GM12878 (cell line): ENCODE data around the gene PPP3CA. TPM values are rescaled to one million over a fixed set of nuclear protein-coding genes. Genes with fewer than 3 reads are reported as not detected.

Source experiments
- ATAC-seq: fragments of 200-7000 bp; cut with Tn5 transposase; 3 replicates; pipeline ENCODE4 v1.9.1; 2020; ENCODE audit warnings: mild to moderate bottlenecking, moderate library complexity
- BruUV-seq: library from RNA; stranded (reverse); fragments of 400-500 nt; replicated peaks from 2 replicates; lab custom pipeline; 2021; lab: Mats Ljungman, UMichigan
- CTCF ChIA-PET: fragments of 300-600 bp; sonication (Branson Sonifier 250); formaldehyde crosslinking; extraction: SDS; loops from one replicate; lab custom pipeline; 2021; ENCODE audit warnings: inconsistent platforms; lab: Yijun Ruan, JAX
- POLR2A ChIA-PET: fragments of 350-600 bp; formaldehyde crosslinking; extraction: SDS; loops from one replicate; lab custom pipeline; 2021; ENCODE audit warnings: inconsistent platforms; lab: Charles Lee
- RAD21 ChIA-PET: fragments of 300-600 bp; sonication (Branson Sonifier 250); formaldehyde crosslinking; loops from one replicate; lab custom pipeline; 2023; ENCODE audit warnings: antibody characterized with exemption; ENCODE audit not compliant: unreplicated experiment; lab: Charles Lee
- SMC1A ChIA-PET: fragments of 300-600 bp; sonication (Branson Sonifier 250); formaldehyde crosslinking; loops from one replicate; lab custom pipeline; 2023; ENCODE audit not compliant: unreplicated experiment, uncharacterized antibody; lab: Charles Lee
- DNase-seq: peaks from one replicate; pipeline ENCODE4 v3.0.0-alpha.2; 2011; ENCODE audit warnings: low read depth, low spot score
- FAIRE-seq: peaks from 3 replicates; lab custom pipeline; 2011; peaks lifted over from hg19 to GRCh38; lab: Jason Lieb, UNC
- H2AFZ ChIP-seq: 2 replicates; pipeline ENCODE4 v1.6.0; 2011; ENCODE audit warnings: low read depth, low read length, control low read depth; ENCODE audit not compliant: control insufficient read depth
- H3K27ac ChIP-seq: 2 replicates; pipeline ENCODE4 v1.5.1; 2011; ENCODE audit warnings: control low read depth; ENCODE audit not compliant: control insufficient read depth, insufficient read depth
- H3K27me3 ChIP-seq, 2 experiments: replicated peaks in 1 of 2; 2 replicates each; pipeline versions ENCODE4 v1.6.0 to v1.6.1; 2011; ENCODE audit warnings: low read length in 1 of 2; ENCODE audit not compliant: control insufficient read depth in 2 of 2, insufficient read depth in 2 of 2
- H3K36me3 ChIP-seq, 2 experiments: 2 replicates each; pipeline ENCODE4 v1.5.1; 2011; ENCODE audit warnings: low read length in 1 of 2; ENCODE audit not compliant: control insufficient read depth in 2 of 2, insufficient read depth in 2 of 2
- H3K4me1 ChIP-seq: 2 replicates; pipeline ENCODE4 v1.6.1; 2011; ENCODE audit warnings: mild to moderate bottlenecking, low read length, moderate library complexity, mixed read lengths; ENCODE audit not compliant: control insufficient read depth, insufficient read depth
- H3K4me2 ChIP-seq: 2 replicates; pipeline ENCODE4 v1.6.0; 2011; ENCODE audit warnings: control low read depth; ENCODE audit not compliant: control insufficient read depth, insufficient read depth
- H3K4me3 ChIP-seq: fragments of 200-600 bp; sonication (generic); 2 replicates; pipeline ENCODE4 v1.5.1; 2016
- H3K79me2 ChIP-seq: 2 replicates; pipeline ENCODE4 v1.6.0; 2011; ENCODE audit warnings: low read length; ENCODE audit not compliant: control insufficient read depth, insufficient read depth
- H3K9ac ChIP-seq: 2 replicates; pipeline ENCODE4 v1.8.0; 2011; ENCODE audit warnings: low read length, control low read depth, mixed read lengths; ENCODE audit not compliant: control insufficient read depth, insufficient read depth
- H3K9me3 ChIP-seq: replicated peaks from 3 replicates; pipeline ENCODE4 v1.5.1; 2011; ENCODE audit warnings: mild to moderate bottlenecking, low read length; ENCODE audit not compliant: control insufficient read depth, insufficient read depth
- H4K20me1 ChIP-seq: 2 replicates; pipeline ENCODE4 v1.6.0; 2011; ENCODE audit not compliant: control insufficient read depth, insufficient read depth
- ASH2L ChIP-seq: fragments of 300-600, 200-600 bp; sonication (generic); IDR thresholded peaks from 2 replicates; pipeline ENCODE4 v1.6.1; 2017; ENCODE audit warnings: low read depth, mild to moderate bottlenecking, borderline replicate concordance
- ATF7 ChIP-seq: fragments of 450-650 bp; IDR thresholded peaks from 2 replicates; pipeline ENCODE4 v1.6.1; 2016; ENCODE audit warnings: low read depth, mild to moderate bottlenecking
- BCLAF1 ChIP-seq: fragments of 450-650 bp; IDR thresholded peaks from 2 replicates; pipeline ENCODE4 v1.6.1; 2017; ENCODE audit warnings: antibody characterized with exemption, mild to moderate bottlenecking, moderate library complexity
- BRCA1 ChIP-seq: IDR thresholded peaks from 2 replicates; pipeline ENCODE4 v1.6.1; 2011; ENCODE audit warnings: low read depth, low read length, improper control_type of control experiment
- CHD1 ChIP-seq: IDR thresholded peaks from 2 replicates; pipeline ENCODE4 v1.6.1; 2012; ENCODE audit warnings: low read depth, low read length, improper control_type of control experiment
- CHD4 ChIP-seq: fragments of 200-600 bp; sonication (generic); IDR thresholded peaks from 2 replicates; pipeline ENCODE4 v1.6.1; 2016; ENCODE audit warnings: mild to moderate bottlenecking
- CREB1 ChIP-seq: IDR thresholded peaks from 2 replicates; pipeline ENCODE4 v1.6.1; 2012; ENCODE audit warnings: low read depth, mild to moderate bottlenecking, inconsistent platforms
- ELK1 ChIP-seq: IDR thresholded peaks from 2 replicates; pipeline ENCODE4 v1.6.1; 2012; ENCODE audit warnings: low read depth, low read length, improper control_type of control experiment
- FOXK2 ChIP-seq: fragments of 450-650 bp; IDR thresholded peaks from 2 replicates; pipeline ENCODE4 v1.6.1; 2017; ENCODE audit warnings: mild to moderate bottlenecking, moderate library complexity
- HSF1 ChIP-seq: fragments of 150-350 bp; IDR thresholded peaks from 2 replicates; pipeline ENCODE4 v1.6.1; 2014; ENCODE audit warnings: mild to moderate bottlenecking, low read depth, low read length
- KAT2A ChIP-seq: conservative IDR thresholded peaks from 2 replicates; pipeline ENCODE4 v1.6.1; 2011; ENCODE audit warnings: low read depth, low read length; ENCODE audit not compliant: control insufficient read depth
- MYB ChIP-seq: fragments of 150-350 bp; IDR thresholded peaks from 2 replicates; pipeline ENCODE4 v1.6.1; 2014; ENCODE audit warnings: mild to moderate bottlenecking, low read depth, low read length, borderline replicate concordance
- RUNX3 ChIP-seq: IDR thresholded peaks from 2 replicates; pipeline ENCODE4 v1.6.1; 2012; ENCODE audit warnings: low read length, inconsistent platforms
- whole genome bisulfite sequencing: methylation state at CpG from one replicate; pipeline ENCODE4 v1.1.6; 2016; ENCODE audit warnings: low lambda C conversion rate; ENCODE audit not compliant: insufficient replicate concordance, insufficient coverage; ENCODE audit errors: missing lambda C conversion rate; 5-methylcytosine and 5-hydroxymethylcytosine counted together
- in situ Hi-C: fragments of 300-500 bp; cut with MboI; formaldehyde crosslinking; loops from 9 replicates; pipeline ENCODE4 v1.14.3; 2018; ENCODE audit warnings: mixed read lengths
- intact Hi-C: fragments of 100-400 bp; cut with micrococcal nuclease; formaldehyde crosslinking; loops from one replicate; pipeline ENCODE4 v1.14.2; 2022; ENCODE audit not compliant: unreplicated experiment
- polyA plus RNA-seq, 11 experiments: library from polyadenylated mRNA; depleted of rRNA in 4 of 11; unstranded in 6 of 11; stranded (reverse) in 5 of 11; fragments of >200 nt; fragmentation: Nextera tagmentation in 4 of 11; fragmentation: Illumina TruSeq in 1 of 11; extraction: Ambion mirVana in 4 of 11; extraction: Trizol in 1 of 11; gene quantifications; 1 replicate in 1 of 11; 2 replicates in 10 of 11; pipeline versions ENCODE4 v1.2.1 to v1.2.3, GENCODE V29; 2011 to 2016; ENCODE audit warnings: inconsistent platforms in 2 of 11, missing spikeins in 2 of 11, low read depth in 1 of 11
- total RNA-seq, 4 experiments: library from RNA; depleted of rRNA in 3 of 4; stranded (reverse); fragments of >200 nt in 3 of 4; fragmentation: Illumina TruSeq in 1 of 4; extraction: Trizol in 1 of 4; gene quantifications; 2 replicates each; pipeline versions ENCODE4 v1.2.1 to v1.2.3, GENCODE V29; 2013 to 2021
- TF ChIP-seq, protein P1 (sequence below): fragments of 450-650 bp; IDR thresholded peaks from 2 replicates; pipeline ENCODE4 v1.6.1; 2016; ENCODE audit warnings: mild to moderate bottlenecking, moderate library complexity, borderline replicate concordance

Gene PPP3CA
- total and polyA plus RNA-seq, 10 of the 15 experiments (the other 5 are each of a cell fraction or from before 2014, with no cell fraction given), result 0.33 to 9.0 (median 1.0) TPM

DNA sequence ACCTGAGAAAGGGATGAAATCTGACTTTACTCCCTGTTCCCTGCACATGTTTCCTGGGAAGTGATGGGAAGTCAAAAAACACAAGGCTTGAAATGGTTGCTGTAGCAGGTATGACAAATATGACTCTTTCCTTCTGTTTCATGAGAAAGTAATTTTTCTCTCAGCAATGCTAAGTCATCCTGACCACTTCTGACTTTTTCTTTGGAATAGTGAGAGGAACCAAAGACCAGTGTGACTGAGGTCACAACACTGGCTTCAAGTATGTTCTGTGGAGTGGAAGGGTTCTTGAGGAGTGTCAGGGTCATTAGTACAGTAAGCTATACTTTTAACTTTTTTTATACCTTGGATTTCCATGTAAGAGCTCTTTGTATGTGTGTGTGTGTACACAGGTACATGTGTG is 225.3 kb downstream of the PPP3CA start (continued):
- no peak for TF ChIP-seq HSF1
- no peak for TF ChIP-seq CHD4
- no peak for TF ChIP-seq CREB1
- TF ChIP-seq, all 136 proteins: peak for 0

DNA sequence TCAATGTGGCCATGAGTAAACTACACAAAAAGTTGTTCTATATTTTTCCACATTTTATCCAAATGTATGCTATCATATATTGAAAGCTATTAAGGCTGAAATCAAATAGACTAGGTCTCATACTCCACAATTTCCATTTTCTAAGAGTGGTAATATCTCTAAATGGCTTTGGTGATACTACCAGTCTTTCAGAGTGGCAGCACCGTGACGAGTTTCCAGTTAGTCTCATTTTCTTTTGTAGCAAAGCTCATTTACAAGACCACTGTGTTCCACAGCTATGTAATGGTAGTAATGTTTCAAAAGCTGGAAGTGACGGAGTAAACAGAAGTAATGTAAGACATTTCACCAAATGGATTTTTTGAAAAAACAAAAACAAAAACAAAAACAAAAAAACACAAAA is 228.2 kb downstream of the PPP3CA start:
- DNase-seq, result no peak
- ChIA-PET SMC1A (interaction anchor here (0.6 to 1.2 kb wide), 3 partner anchors 16 to 104 kb away, joined by 3 to 4 read pairs (median 3); no protein-coding TSS in a partner anchor), POLR2A (no interaction called here), RAD21 (no interaction called here), CTCF (interaction anchor here (0.7 to 1.5 kb wide), 4 partner anchors 10 to 1026 kb away, joined by 3 to 5 read pairs (median 4); no protein-coding TSS in a partner anchor)
- Histone ChIP-seq H3K4me3 (no peak overlapping the region), H3K79me2 (no peaks in the 10 kb centered on the region), H3K4me1 (no peaks in the 10 kb centered on the region), H4K20me1 (no peaks in the 10 kb centered on the region), H3K27ac (no peak overlapping the region), H3K27me3 (no peaks in the 10 kb centered on the region), H3K9ac (no peak overlapping the region), H3K4me2 (no peak overlapping the region), H3K36me3 (no peaks in the 10 kb centered on the region), H3K9me3 (no peaks in the 10 kb centered on the region), H2AFZ (no peak overlapping the region)
- intact Hi-C loops (no loop called here), in situ Hi-C loops (no loop called here)
- WGBS, result 82% methylated on average over 3 of the region's 3 CpGs
- ATAC-seq, result no peak
- no TSS peak for BruUV-seq
- FAIRE-seq, result peak; percentile 68
- TF ChIP-seq CHD1 (no peak), RUNX3 (no peak), KAT2A (no peak), BRCA1 (no peak), ASH2L (no peak), CHD4 (no peak), ELK1 (no peak), MYB (no peak), ATF7 (no peak), BCLAF1 (no peak), FOXK2 (no peak)
- TF ChIP-seq, protein P1, sequence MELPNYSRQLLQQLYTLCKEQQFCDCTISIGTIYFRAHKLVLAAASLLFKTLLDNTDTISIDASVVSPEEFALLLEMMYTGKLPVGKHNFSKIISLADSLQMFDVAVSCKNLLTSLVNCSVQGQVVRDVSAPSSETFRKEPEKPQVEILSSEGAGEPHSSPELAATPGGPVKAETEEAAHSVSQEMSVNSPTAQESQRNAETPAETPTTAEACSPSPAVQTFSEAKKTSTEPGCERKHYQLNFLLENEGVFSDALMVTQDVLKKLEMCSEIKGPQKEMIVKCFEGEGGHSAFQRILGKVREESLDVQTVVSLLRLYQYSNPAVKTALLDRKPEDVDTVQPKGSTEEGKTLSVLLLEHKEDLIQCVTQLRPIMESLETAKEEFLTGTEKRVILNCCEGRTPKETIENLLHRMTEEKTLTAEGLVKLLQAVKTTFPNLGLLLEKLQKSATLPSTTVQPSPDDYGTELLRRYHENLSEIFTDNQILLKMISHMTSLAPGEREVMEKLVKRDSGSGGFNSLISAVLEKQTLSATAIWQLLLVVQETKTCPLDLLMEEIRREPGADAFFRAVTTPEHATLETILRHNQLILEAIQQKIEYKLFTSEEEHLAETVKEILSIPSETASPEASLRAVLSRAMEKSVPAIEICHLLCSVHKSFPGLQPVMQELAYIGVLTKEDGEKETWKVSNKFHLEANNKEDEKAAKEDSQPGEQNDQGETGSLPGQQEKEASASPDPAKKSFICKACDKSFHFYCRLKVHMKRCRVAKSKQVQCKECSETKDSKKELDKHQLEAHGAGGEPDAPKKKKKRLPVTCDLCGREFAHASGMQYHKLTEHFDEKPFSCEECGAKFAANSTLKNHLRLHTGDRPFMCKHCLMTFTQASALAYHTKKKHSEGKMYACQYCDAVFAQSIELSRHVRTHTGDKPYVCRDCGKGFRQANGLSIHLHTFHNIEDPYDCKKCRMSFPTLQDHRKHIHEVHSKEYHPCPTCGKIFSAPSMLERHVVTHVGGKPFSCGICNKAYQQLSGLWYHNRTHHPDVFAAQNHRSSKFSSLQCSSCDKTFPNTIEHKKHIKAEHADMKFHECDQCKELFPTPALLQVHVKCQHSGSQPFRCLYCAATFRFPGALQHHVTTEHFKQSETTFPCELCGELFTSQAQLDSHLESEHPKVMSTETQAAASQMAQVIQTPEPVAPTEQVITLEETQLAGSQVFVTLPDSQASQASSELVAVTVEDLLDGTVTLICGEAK, result no peak
